OCI-LY7 (cell line): ENCODE measurements around the gene DHCR24. TPM values are rescaled to one million over a fixed set of nuclear protein-coding genes. Genes with fewer than 3 reads are reported as not detected.

Source experiments
- BruUV-seq: library from RNA; stranded (reverse); fragments of 400-500 nt; replicated peaks from 2 replicates; lab custom pipeline; 2021; lab: Mats Ljungman, UMichigan
- CTCF ChIA-PET: fragments of 300-600 bp; sonication (Branson Sonifier 250); formaldehyde crosslinking; loops from one replicate; lab custom pipeline; 2022; ENCODE audit warnings: antibody characterized with exemption; ENCODE audit not compliant: unreplicated experiment; lab: Charles Lee
- POLR2A ChIA-PET: fragments of 300-600 bp; sonication (Branson Sonifier 250); formaldehyde crosslinking; loops from one replicate; lab custom pipeline; 2022; ENCODE audit warnings: antibody characterized with exemption; lab: Charles Lee
- DNase-seq: peaks from one replicate; pipeline ENCODE4 v3.0.0-alpha.2; 2015; ENCODE audit warnings: low spot score
- H2AFZ ChIP-seq: fragments of 200-600 bp; sonication (generic), shearing (Covaris generic); 2 replicates; pipeline ENCODE4 v1.6.1; 2014; ENCODE audit warnings: mild to moderate bottlenecking, antibody characterized with exemption, low read length, moderate library complexity
- H3K27ac ChIP-seq: fragments of 200-600 bp; sonication (generic); 2 replicates; pipeline ENCODE4 v1.5.1; 2014; ENCODE audit warnings: mixed run types, low read depth, mild to moderate bottlenecking, moderate library complexity, low read length, inconsistent platforms; ENCODE audit not compliant: poor library complexity, severe bottlenecking
- H3K36me3 ChIP-seq: fragments of 200-600 bp; sonication (generic); 2 replicates; pipeline ENCODE4 v1.6.1; 2014; ENCODE audit warnings: mild to moderate bottlenecking, antibody characterized with exemption, low read length, moderate library complexity, mixed read lengths; ENCODE audit not compliant: insufficient read depth
- H3K4me1 ChIP-seq: fragments of 200-600 bp; sonication (generic); 2 replicates; pipeline ENCODE4 v1.5.1; 2014; ENCODE audit warnings: mild to moderate bottlenecking, low read length; ENCODE audit not compliant: insufficient read depth, poor library complexity, severe bottlenecking
- H3K4me2 ChIP-seq: fragments of 200-600 bp; sonication (generic); 2 replicates; pipeline ENCODE4 v1.6.1; 2014; ENCODE audit warnings: mild to moderate bottlenecking, low read length
- H3K4me3 ChIP-seq: fragments of 200-600 bp; sonication (generic); 2 replicates; pipeline ENCODE4 v1.5.1; 2014; ENCODE audit warnings: mild to moderate bottlenecking, low read depth, low read length; ENCODE audit not compliant: poor library complexity, severe bottlenecking
- H3K79me2 ChIP-seq: fragments of 200-600 bp; sonication (generic); 2 replicates; pipeline ENCODE4 v1.6.1; 2016; ENCODE audit warnings: low read depth, mild to moderate bottlenecking, low read length, moderate library complexity, mixed read lengths; ENCODE audit not compliant: insufficient read depth
- H3K9me2 ChIP-seq: fragments of 200-600 bp; sonication (generic); 2 replicates; pipeline ENCODE4 v1.6.1; 2016; ENCODE audit warnings: mild to moderate bottlenecking, low read length, mixed read lengths; ENCODE audit not compliant: insufficient read depth
- H3K9me3 ChIP-seq: fragments of 200-600 bp; sonication (generic); 2 replicates; pipeline ENCODE4 v1.6.1; 2014; ENCODE audit warnings: mild to moderate bottlenecking, mixed run types, low read length, mixed read lengths
- H4K20me1 ChIP-seq: fragments of 200-600 bp; sonication (generic); 2 replicates; pipeline ENCODE4 v1.6.1; 2014; ENCODE audit warnings: mild to moderate bottlenecking, antibody characterized with exemption, low read length, moderate library complexity, mixed read lengths; ENCODE audit not compliant: insufficient read depth
- CTCF ChIP-seq: fragments of 200-600 bp; sonication (generic); conservative IDR thresholded peaks from 2 replicates; pipeline ENCODE4 v1.5.1; 2014; ENCODE audit warnings: mild to moderate bottlenecking, antibody characterized with exemption, low read length, moderate library complexity, mixed read lengths
- EZH2phosphoT487 ChIP-seq: fragments of 200-600 bp; sonication (generic); IDR thresholded peaks from 2 replicates; pipeline ENCODE4 v1.6.1; 2018; ENCODE audit warnings: low read depth, borderline replicate concordance, mild to moderate bottlenecking, mixed run types, antibody characterized with exemption, low read length, moderate library complexity, mixed read lengths
- intact Hi-C: fragments of 100-400 bp; cut with micrococcal nuclease; formaldehyde crosslinking; loops from one replicate; pipeline ENCODE4 v1.10.0; 2022; ENCODE audit not compliant: unreplicated experiment
- total RNA-seq, 2 experiments: library from RNA; depleted of rRNA in 1 of 2; stranded (reverse); fragments of >200 nt in 1 of 2; shearing (Covaris generic) in 1 of 2; gene quantifications; 2 replicates each; pipeline ENCODE4 v1.2.3, GENCODE V29; 2014 to 2022

DHCR24 gene
- total RNA-seq, 2 experiments from 2014 or later = 45.7 to 93.6 TPM

GRCh38 chr1:54853793-54854370 is 33.1 kb downstream of the DHCR24 start:
- no TSS peak for BruUV-seq
- H3K9me3 ChIP-seq = no peaks in the 10 kb centered on the region
- no peak for DNase-seq
- peaks cover 92% of the 10 kb centered on the region for H3K36me3 ChIP-seq
- POLR2A ChIA-PET = no interaction called here
- no peaks in the 10 kb centered on the region for H3K9me2 ChIP-seq
- H3K27ac ChIP-seq = no peak overlapping the region
- H3K4me2 ChIP-seq = no peak overlapping the region
- no peaks in the 10 kb centered on the region for H3K79me2 ChIP-seq
- no peak overlapping the region for H3K4me3 ChIP-seq
- no peaks in the 10 kb centered on the region for H4K20me1 ChIP-seq
- H3K4me1 ChIP-seq = no peaks in the 10 kb centered on the region
- H2AFZ ChIP-seq = no peak overlapping the region
- CTCF ChIA-PET = no interaction called here
- intact Hi-C loops = no loop called here
- no peak for TF ChIP-seq CTCF
- no peak for TF ChIP-seq EZH2phosphoT487

GRCh38 chr1:54853096-54853792 is 33.8 kb downstream of the DHCR24 start:
- no peaks in the 10 kb centered on the region for H3K9me3 ChIP-seq
- no peak overlapping the region for H3K27ac ChIP-seq
- H3K4me3 ChIP-seq = no peak overlapping the region
- no peaks in the 10 kb centered on the region for H3K9me2 ChIP-seq
- no TSS peak for BruUV-seq
- H4K20me1 ChIP-seq = no peaks in the 10 kb centered on the region
- TF ChIP-seq EZH2phosphoT487 (no peak), CTCF (no peak)
- POLR2A ChIA-PET = interaction anchor here (0.5 kb wide), 1 partner anchor 232 kb away, joined by 5 read pairs; no protein-coding TSS in a partner anchor
- no peak for DNase-seq
- intact Hi-C loops = no loop called here
- no peaks in the 10 kb centered on the region for H3K79me2 ChIP-seq
- peaks cover 94% of the 10 kb centered on the region for H3K36me3 ChIP-seq
- H2AFZ ChIP-seq = no peak overlapping the region
- no peaks in the 10 kb centered on the region for H3K4me1 ChIP-seq
- no peak overlapping the region for H3K4me2 ChIP-seq
- CTCF ChIA-PET = no interaction called here

- Histone ChIP-seq H3K4me3 (no peak overlapping the region), H3K4me2 (no peak overlapping the region), H2AFZ (no peak overlapping the region), H3K9me2 (no peaks in the 10 kb centered on the region), H3K79me2 (no peaks in the 10 kb centered on the region), H4K20me1 (no peaks in the 10 kb centered on the region), H3K9me3 (no peaks in the 10 kb centered on the region), H3K27ac (no peak overlapping the region), H3K36me3 (peaks cover 92% of the 10 kb centered on the region), H3K4me1 (no peaks in the 10 kb centered on the region)
- ChIA-PET POLR2A (interaction anchor here (0.6 to 1.5 kb wide), 2 partner anchors 9 to 37 kb away, joined by 3 read pairs; no protein-coding TSS in a partner anchor), CTCF (no interaction called here)
- DNase-seq = no peak
- TF ChIP-seq CTCF (no peak), EZH2phosphoT487 (no peak)
- intact Hi-C loops = no loop called here
- no TSS peak for BruUV-seq
Observed at GRCh38 chr1:54851936-54852524, 35.0 kb downstream of the DHCR24 start.
